Kidney epithelial cell (primary cell): ENCODE results near the gene ZNF860. TPM values are rescaled to one million over a fixed set of nuclear protein-coding genes. Genes with fewer than 3 reads are reported as not detected.

ENCODE experiments used
- DNase-seq: peaks from one replicate; pipeline ENCODE4 v3.0.0-alpha.2; 2010; ENCODE audit warnings: low read depth
- H3K27me3 ChIP-seq: 2 replicates; pipeline ENCODE4 v1.6.0; 2011; ENCODE audit warnings: low read length; ENCODE audit not compliant: control insufficient read depth, insufficient read depth
- H3K36me3 ChIP-seq: 2 replicates; pipeline ENCODE4 v1.5.1; 2011; ENCODE audit warnings: low read length; ENCODE audit not compliant: control insufficient read depth, insufficient read depth
- H3K4me3 ChIP-seq: 2 replicates; pipeline ENCODE4 v1.5.1; 2011; ENCODE audit warnings: low read depth, mild to moderate bottlenecking, control low read depth, low read length
- CTCF ChIP-seq: IDR thresholded peaks from 2 replicates; pipeline ENCODE4 v1.5.1; 2011; ENCODE audit warnings: mild to moderate bottlenecking, moderate library complexity, low read length, control low read depth, inconsistent platforms; ENCODE audit not compliant: insufficient read depth, poor library complexity, severe bottlenecking
- total RNA-seq: library from RNA; depleted of rRNA; stranded (reverse); fragments of >200 nt; gene quantifications from 2 replicates; pipeline ENCODE4 v1.2.3, GENCODE V29; 2015

Gene ZNF860
- total RNA-seq, 1 donor from 2014 or later = 1.3 TPM

- no peak for DNase-seq
- no peaks in the 10 kb centered on the region for H3K27me3 ChIP-seq
- no peaks in the 10 kb centered on the region for H3K36me3 ChIP-seq
- H3K4me3 ChIP-seq = no peak overlapping the region
- TF ChIP-seq CTCF = no peak
Measured at GRCh38 chr3:32022947-32023346, 41.4 kb downstream of the ZNF860 start.

- Histone ChIP-seq H3K36me3 (no peaks in the 10 kb centered on the region), H3K4me3 (no peak overlapping the region), H3K27me3 (no peaks in the 10 kb centered on the region)
- no peak for TF ChIP-seq CTCF
- no peak for DNase-seq
Measured at GRCh38 chr3:32026593-32026992, 45.0 kb downstream of the ZNF860 start.

GRCh38 chr3:32037932-32038267 lies 56.4 kb downstream of the ZNF860 start:
- DNase-seq = no peak
- no peaks in the 10 kb centered on the region for H3K36me3 ChIP-seq
- TF ChIP-seq CTCF = no peak

GRCh38 chr3:32041316-32041715 lies 59.8 kb downstream of the ZNF860 start:
- no peak overlapping the region for H3K4me3 ChIP-seq
- no peaks in the 10 kb centered on the region for H3K27me3 ChIP-seq
- H3K36me3 ChIP-seq = no peaks in the 10 kb centered on the region
- DNase-seq = no peak
- no peak for TF ChIP-seq CTCF

More at GRCh38 chr3:32037932-32038267, 56.4 kb downstream of the ZNF860 start:
- H3K27me3 ChIP-seq = no peaks in the 10 kb centered on the region
- no peak overlapping the region for H3K4me3 ChIP-seq

Other genes with a start within 250 kb of the ZNF860 start
- gene OSBPL10, start 488 bp upstream of the ZNF860 start, total RNA-seq = 20.1 and 37.4 TPM in 2 replicates
- 10.1 and 11.5 TPM in 2 replicates for gene GPD1L, start 124.9 kb downstream of the ZNF860 start, total RNA-seq